Neuronal stem cell (in vitro differentiated cells): ENCODE results near the gene DNM3.

Source experiments
- DNase-seq: peaks from one replicate; pipeline ENCODE4 v3.0.0-alpha.2; 2013; ENCODE audit warnings: low spot score
- H2AFZ ChIP-seq: one replicate; pipeline ENCODE4 v1.6.1; 2013; ENCODE audit warnings: mild to moderate bottlenecking, low read length, inconsistent platforms
- H2AK5ac ChIP-seq: 2 replicates; pipeline ENCODE4 v1.6.1; 2013; ENCODE audit warnings: low read depth, mild to moderate bottlenecking, inconsistent platforms, low read length, moderate library complexity, mixed read lengths
- H2BK120ac ChIP-seq: 2 replicates; pipeline ENCODE4 v1.6.1; 2013; ENCODE audit warnings: low read depth, mild to moderate bottlenecking, inconsistent platforms, low read length, moderate library complexity, mixed read lengths
- H2BK12ac ChIP-seq: one replicate; pipeline ENCODE4 v1.6.1; 2013; ENCODE audit warnings: low read length, inconsistent platforms
- H2BK15ac ChIP-seq: 2 replicates; pipeline ENCODE4 v1.6.1; 2013; ENCODE audit warnings: mild to moderate bottlenecking, low read length, inconsistent platforms, mixed read lengths
- H2BK5ac ChIP-seq: one replicate; pipeline ENCODE4 v1.6.1; 2013; ENCODE audit warnings: inconsistent platforms, mild to moderate bottlenecking, low read length, moderate library complexity
- H3K14ac ChIP-seq: one replicate; pipeline ENCODE4 v1.6.1; 2013; ENCODE audit warnings: low read length, inconsistent platforms
- H3K18ac ChIP-seq: 2 replicates; pipeline ENCODE4 v1.6.1; 2013; ENCODE audit warnings: low read length, inconsistent platforms
- H3K23ac ChIP-seq: 2 replicates; pipeline ENCODE4 v1.6.1; 2013; ENCODE audit warnings: low read depth, mild to moderate bottlenecking, mixed read lengths, low read length, inconsistent platforms; ENCODE audit not compliant: poor library complexity
- H3K27ac ChIP-seq: replicated peaks from 3 replicates; pipeline ENCODE4 v1.5.1; 2013; ENCODE audit warnings: low read length, inconsistent platforms
- H3K27me3 ChIP-seq, 3 experiments: 2 replicates each; pipeline ENCODE4 v1.6.1; 2013; ENCODE audit warnings: low read length in 3 of 3, mild to moderate bottlenecking in 2 of 3, inconsistent platforms in 1 of 3, low read depth in 1 of 3, mixed read lengths in 1 of 3, moderate library complexity in 1 of 3; ENCODE audit not compliant: control insufficient read depth in 3 of 3, insufficient read depth in 3 of 3
- H3K36me3 ChIP-seq, 2 donors: replicated peaks in 1 of 2; 2 replicates each; pipeline ENCODE4 v1.6.1; 2013; ENCODE audit warnings: low read length in 2 of 2; ENCODE audit not compliant: control insufficient read depth in 2 of 2, insufficient read depth in 2 of 2
- H3K4ac ChIP-seq: 2 replicates; pipeline ENCODE4 v1.6.1; 2013; ENCODE audit warnings: inconsistent platforms, mild to moderate bottlenecking, low read length, moderate library complexity
- H3K4me1 ChIP-seq, 2 donors: 1 replicate in 1 of 2; 2 replicates in 1 of 2; pipeline ENCODE4 v1.6.1; 2013; ENCODE audit warnings: low read length in 2 of 2, low read depth in 1 of 2; ENCODE audit not compliant: control insufficient read depth in 2 of 2, insufficient read depth in 1 of 2
- H3K4me2 ChIP-seq: one replicate; pipeline ENCODE4 v1.6.1; 2013; ENCODE audit warnings: mild to moderate bottlenecking, low read length, inconsistent platforms; ENCODE audit not compliant: insufficient read depth, poor library complexity, severe bottlenecking
- H3K4me3 ChIP-seq, 2 donors: 2 replicates each; pipeline ENCODE4 v1.5.1; 2013; ENCODE audit warnings: low read length in 2 of 2, mild to moderate bottlenecking in 2 of 2, inconsistent platforms in 1 of 2, moderate library complexity in 1 of 2
- H3K79me1 ChIP-seq: one replicate; pipeline ENCODE4 v1.6.1; 2013; ENCODE audit warnings: low read depth, mild to moderate bottlenecking, inconsistent platforms, low read length, moderate library complexity
- H3K9ac ChIP-seq: one replicate; pipeline ENCODE4 v1.6.1; 2013; ENCODE audit warnings: mild to moderate bottlenecking, low read depth, low read length, inconsistent platforms; ENCODE audit not compliant: poor library complexity
- H3K9me3 ChIP-seq, 2 donors: replicated peaks in 1 of 2; 2 replicates each; pipeline versions ENCODE3 to v1.6.1; 2013; ENCODE audit warnings: low read length in 2 of 2, mild to moderate bottlenecking in 2 of 2, inconsistent platforms in 1 of 2, low read depth in 1 of 2, mixed read lengths in 1 of 2, moderate library complexity in 1 of 2; ENCODE audit not compliant: control insufficient read depth in 2 of 2, insufficient read depth in 1 of 2
- H4K8ac ChIP-seq: one replicate; pipeline ENCODE4 v1.6.1; 2013; ENCODE audit warnings: low read depth, mild to moderate bottlenecking, inconsistent platforms, low read length, moderate library complexity
- H4K91ac ChIP-seq: one replicate; pipeline ENCODE4 v1.6.1; 2013; ENCODE audit warnings: low read length, low read depth, mild to moderate bottlenecking, inconsistent platforms; ENCODE audit not compliant: poor library complexity
- WGBS, 2 donors: extraction: QIAGEN DNeasy Blood & Tissue Kit; methylation state at CpG; one replicate each; pipeline ENCODE4 v1.1.7; 2013; ENCODE audit warnings: missing lambda C conversion rate in 2 of 2, mixed read lengths in 1 of 2; ENCODE audit not compliant: insufficient read length in 2 of 2, insufficient replicate concordance in 1 of 2; ENCODE audit errors: extremely low coverage in 2 of 2; 5-methylcytosine and 5-hydroxymethylcytosine counted together

The DNM3 gene

GRCh38 chr1:172272087-172272486, 430.8 kb downstream of the DNM3 start:
- Histone ChIP-seq H3K23ac (no peak overlapping the region), H3K4me2 (no peak overlapping the region), H2AK5ac (no peak overlapping the region), H3K36me3 (no peaks in the 10 kb centered on the region), H3K18ac (no peak overlapping the region), H3K9me3 (no peaks in the 10 kb centered on the region), H3K4ac (no peak overlapping the region), H2BK120ac (no peak overlapping the region), H3K9ac (no peak overlapping the region), H2BK15ac (no peak overlapping the region), H4K8ac (no peak overlapping the region), H3K4me1 (no peaks in the 10 kb centered on the region), H2AFZ (no peak overlapping the region), H3K14ac (no peak overlapping the region), H3K79me1 (no peaks in the 10 kb centered on the region), H3K4me3 (no peak overlapping the region), H2BK12ac (no peak overlapping the region), H4K91ac (no peak overlapping the region), H3K27ac (no peak overlapping the region), H3K27me3 (no peaks in the 10 kb centered on the region), H2BK5ac (no peak overlapping the region)
- no CpG with 5 or more reads among the region's 1 CpG for WGBS, 2 donors
- no peak for DNase-seq

- WGBS, 2 donors = no CpG with 5 or more reads among the region's 4 CpGs
- DNase-seq = no peak
- Histone ChIP-seq H3K14ac (no peak overlapping the region), H3K27ac (no peak overlapping the region), H2BK5ac (no peak overlapping the region), H2AFZ (no peak overlapping the region), H4K91ac (no peak overlapping the region), H3K9ac (no peak overlapping the region), H3K4ac (no peak overlapping the region), H3K4me2 (no peak overlapping the region), H4K8ac (no peak overlapping the region), H3K4me3 (no peak overlapping the region), H3K9me3 (no peaks in the 10 kb centered on the region), H2BK15ac (no peak overlapping the region), H3K23ac (no peak overlapping the region), H3K18ac (no peak overlapping the region), H3K27me3 (no peaks in the 10 kb centered on the region), H2BK12ac (no peak overlapping the region), H2BK120ac (no peak overlapping the region), H2AK5ac (no peak overlapping the region), H3K36me3 (no peaks in the 10 kb centered on the region), H3K79me1 (no peaks in the 10 kb centered on the region), H3K4me1 (peaks cover 0 to 7% of the 10 kb centered on the region in 2 donors)
Measured at GRCh38 chr1:172273647-172274396, 432.5 kb downstream of the DNM3 start.

- Histone ChIP-seq H3K27me3 (no peaks in the 10 kb centered on the region), H3K36me3 (no peaks in the 10 kb centered on the region), H3K4me3 (no peak overlapping the region), H2BK5ac (no peak overlapping the region), H3K18ac (no peak overlapping the region), H3K4me2 (no peak overlapping the region), H4K8ac (no peak overlapping the region), H2AK5ac (no peak overlapping the region), H2BK120ac (no peak overlapping the region), H3K4me1 (peaks cover 0 to 16% of the 10 kb centered on the region in 2 donors), H3K79me1 (no peaks in the 10 kb centered on the region), H3K9ac (no peak overlapping the region), H3K27ac (no peak overlapping the region), H3K23ac (no peak overlapping the region), H2BK12ac (no peak overlapping the region), H3K9me3 (peaks cover 0 to 2% of the 10 kb centered on the region in 2 donors), H4K91ac (no peak overlapping the region), H3K4ac (no peak overlapping the region), H2AFZ (no peak overlapping the region), H2BK15ac (no peak overlapping the region), H3K14ac (no peak overlapping the region)
- no CpG with 5 or more reads among the region's 1 CpG for WGBS, 2 donors
- DNase-seq = no peak
Measured at GRCh38 chr1:172275478-172275877, 434.2 kb downstream of the DNM3 start.

- no peak overlapping the region for H3K27ac ChIP-seq
- no peak overlapping the region for H4K91ac ChIP-seq
Measured at GRCh38 chr1:172276120-172276818, 435.0 kb downstream of the DNM3 start.

More at GRCh38 chr1:172276120-172276818, 435.0 kb downstream of the DNM3 start:
- H3K79me1 ChIP-seq = no peaks in the 10 kb centered on the region
- H3K27me3 ChIP-seq = no peaks in the 10 kb centered on the region
- no peak overlapping the region for H2AK5ac ChIP-seq
- no peaks in the 10 kb centered on the region for H3K36me3 ChIP-seq
- H2BK12ac ChIP-seq = no peak overlapping the region
- no peak overlapping the region for H2AFZ ChIP-seq
- H2BK15ac ChIP-seq = no peak overlapping the region
- no peak overlapping the region for H3K4me3 ChIP-seq
- no peak for DNase-seq
- no peak overlapping the region for H3K18ac ChIP-seq
- H3K14ac ChIP-seq = no peak overlapping the region
- H3K4me1 ChIP-seq = peaks cover 0 to 16% of the 10 kb centered on the region in 2 donors
- no peak overlapping the region for H3K23ac ChIP-seq
- H3K4me2 ChIP-seq = no peak overlapping the region
- no peak overlapping the region for H2BK5ac ChIP-seq
- no peak overlapping the region for H4K8ac ChIP-seq
- no peak overlapping the region for H3K4ac ChIP-seq
- H3K9ac ChIP-seq = no peak overlapping the region
- peaks cover 0 to 6% of the 10 kb centered on the region in 2 donors for H3K9me3 ChIP-seq
- H2BK120ac ChIP-seq = no peak overlapping the region
- WGBS, 2 donors = no CpG with 5 or more reads among the region's 2 CpGs
